ENCODE measurements around the gene CTNNA1. TPM values are rescaled to one million over a fixed set of nuclear protein-coding genes. Genes with fewer than 3 reads are reported as not detected.
A peak's percentile ranks its signal among the peaks of the same experiment; 100 is the strongest.

CTNNA1 gene
- total RNA-seq, 2 experiments from 2014 or later, result 58.1 to 69.7 TPM

- DNase-seq, result no peak
- no peak overlapping the region for H3K27ac Mint-ChIP-seq
- peaks cover 8% of the 10 kb centered on the region for H3K27me3 Mint-ChIP-seq
- H3K9me3 Mint-ChIP-seq, result peaks cover 12% of the 10 kb centered on the region
- H3K4me1 Mint-ChIP-seq, result no peaks in the 10 kb centered on the region
- H3K4me3 Mint-ChIP-seq, result no peak overlapping the region
- peaks cover 23% of the 10 kb centered on the region for H3K36me3 Mint-ChIP-seq
Observed at GRCh38 chr5:138890644-138891043, 137.4 kb downstream of the CTNNA1 start.

GRCh38 chr5:138895918-138896317 is 142.7 kb downstream of the CTNNA1 start:
- no peak overlapping the region for H3K27ac Mint-ChIP-seq
- H3K36me3 Mint-ChIP-seq, result peaks cover 7% of the 10 kb centered on the region
- no peak overlapping the region for H3K4me3 Mint-ChIP-seq
- DNase-seq, result no peak
- H3K9me3 Mint-ChIP-seq, result peaks cover 10% of the 10 kb centered on the region
- H3K4me1 Mint-ChIP-seq, result peaks cover 13% of the 10 kb centered on the region
- peaks cover 13% of the 10 kb centered on the region for H3K27me3 Mint-ChIP-seq

- peaks cover 13% of the 10 kb centered on the region for H3K4me1 Mint-ChIP-seq
- peaks cover 7% of the 10 kb centered on the region for H3K36me3 Mint-ChIP-seq
- peaks cover 6% of the 10 kb centered on the region for H3K9me3 Mint-ChIP-seq
- H3K27ac Mint-ChIP-seq, result no peak overlapping the region
- peaks cover 28% of the 10 kb centered on the region for H3K27me3 Mint-ChIP-seq
- no peak overlapping the region for H3K4me3 Mint-ChIP-seq
- DNase-seq, result no peak
Observed at GRCh38 chr5:138898299-138898698, 145.1 kb downstream of the CTNNA1 start.

- Mint-ChIP-seq H3K4me3 (no peak overlapping the region), H3K27ac (no peak overlapping the region), H3K9me3 (peaks cover 6% of the 10 kb centered on the region), H3K27me3 (peaks cover 30% of the 10 kb centered on the region), H3K4me1 (peaks cover 13% of the 10 kb centered on the region), H3K36me3 (peaks cover 7% of the 10 kb centered on the region)
- DNase-seq, result no peak
Observed at GRCh38 chr5:138898742-138899141, 145.5 kb downstream of the CTNNA1 start.

GRCh38 chr5:138900281-138900965 is 147.2 kb downstream of the CTNNA1 start:
- Mint-ChIP-seq H3K4me1 (peaks cover 13% of the 10 kb centered on the region), H3K27me3 (peaks cover 27% of the 10 kb centered on the region), H3K36me3 (peaks cover 5% of the 10 kb centered on the region), H3K27ac (no peak overlapping the region), H3K9me3 (peaks cover 6% of the 10 kb centered on the region), H3K4me3 (no peak overlapping the region)
- peak; percentile 1 for DNase-seq

GRCh38 chr5:138901716-138902115 is 148.5 kb downstream of the CTNNA1 start:
- Mint-ChIP-seq H3K27me3 (peaks cover 27% of the 10 kb centered on the region), H3K36me3 (peaks cover 5% of the 10 kb centered on the region), H3K27ac (no peak overlapping the region), H3K4me1 (peaks cover 13% of the 10 kb centered on the region), H3K9me3 (peaks cover 6% of the 10 kb centered on the region), H3K4me3 (no peak overlapping the region)
- DNase-seq, result no peak

GRCh38 chr5:138903130-138903775 is 150.0 kb downstream of the CTNNA1 start:
- Mint-ChIP-seq H3K27ac (no peak overlapping the region), H3K36me3 (peaks cover 5% of the 10 kb centered on the region), H3K4me1 (peaks cover 13% of the 10 kb centered on the region), H3K4me3 (no peak overlapping the region), H3K27me3 (peaks cover 27% of the 10 kb centered on the region), H3K9me3 (peaks cover 6% of the 10 kb centered on the region)
- DNase-seq, result no peak

- Mint-ChIP-seq H3K27me3 (peaks cover 18% of the 10 kb centered on the region), H3K36me3 (peaks cover 3% of the 10 kb centered on the region), H3K4me1 (peaks cover 3% of the 10 kb centered on the region), H3K4me3 (no peak overlapping the region), H3K9me3 (no peaks in the 10 kb centered on the region), H3K27ac (no peak overlapping the region)
- DNase-seq, result no peak
Observed at GRCh38 chr5:138905541-138905940, 152.3 kb downstream of the CTNNA1 start.

- Mint-ChIP-seq H3K9me3 (no peaks in the 10 kb centered on the region), H3K4me3 (no peak overlapping the region), H3K36me3 (no peaks in the 10 kb centered on the region), H3K27me3 (no peaks in the 10 kb centered on the region), H3K27ac (no peak overlapping the region), H3K4me1 (no peaks in the 10 kb centered on the region)
- DNase-seq, result no peak
Observed at GRCh38 chr5:138909734-138910133, 156.5 kb downstream of the CTNNA1 start.

- Mint-ChIP-seq H3K9me3 (no peaks in the 10 kb centered on the region), H3K36me3 (no peaks in the 10 kb centered on the region), H3K27me3 (no peaks in the 10 kb centered on the region), H3K4me3 (no peak overlapping the region), H3K27ac (no peak overlapping the region), H3K4me1 (no peaks in the 10 kb centered on the region)
- no peak for DNase-seq
Observed at GRCh38 chr5:138910546-138911185, 157.4 kb downstream of the CTNNA1 start.

- no peak for DNase-seq
- Mint-ChIP-seq H3K4me1 (no peaks in the 10 kb centered on the region), H3K36me3 (no peaks in the 10 kb centered on the region), H3K27me3 (no peaks in the 10 kb centered on the region), H3K4me3 (no peak overlapping the region), H3K27ac (no peak overlapping the region), H3K9me3 (no peaks in the 10 kb centered on the region)
Observed at GRCh38 chr5:138911441-138911840, 158.2 kb downstream of the CTNNA1 start.

GRCh38 chr5:138912093-138912492 is 158.9 kb downstream of the CTNNA1 start:
- no peak overlapping the region for H3K27ac Mint-ChIP-seq
- DNase-seq, result no peak
- H3K4me3 Mint-ChIP-seq, result no peak overlapping the region
- H3K4me1 Mint-ChIP-seq, result no peaks in the 10 kb centered on the region
- no peaks in the 10 kb centered on the region for H3K27me3 Mint-ChIP-seq
- no peaks in the 10 kb centered on the region for H3K36me3 Mint-ChIP-seq
- no peaks in the 10 kb centered on the region for H3K9me3 Mint-ChIP-seq

- H3K27ac Mint-ChIP-seq, result no peak overlapping the region
- no peak for DNase-seq
- H3K27me3 Mint-ChIP-seq, result no peaks in the 10 kb centered on the region
- no peaks in the 10 kb centered on the region for H3K9me3 Mint-ChIP-seq
- no peaks in the 10 kb centered on the region for H3K4me1 Mint-ChIP-seq
- no peak overlapping the region for H3K4me3 Mint-ChIP-seq
- no peaks in the 10 kb centered on the region for H3K36me3 Mint-ChIP-seq
Observed at GRCh38 chr5:138913773-138914172, 160.5 kb downstream of the CTNNA1 start.

- Mint-ChIP-seq H3K9me3 (no peaks in the 10 kb centered on the region), H3K4me1 (no peaks in the 10 kb centered on the region), H3K27ac (no peak overlapping the region), H3K4me3 (no peak overlapping the region), H3K27me3 (no peaks in the 10 kb centered on the region), H3K36me3 (no peaks in the 10 kb centered on the region)
- DNase-seq, result no peak
Observed at GRCh38 chr5:138914338-138914737, 161.1 kb downstream of the CTNNA1 start.

GRCh38 chr5:138918686-138919085 is 165.5 kb downstream of the CTNNA1 start:
- H3K4me1 Mint-ChIP-seq, result no peaks in the 10 kb centered on the region
- no peak for DNase-seq
- H3K27me3 Mint-ChIP-seq, result no peaks in the 10 kb centered on the region
- H3K36me3 Mint-ChIP-seq, result no peaks in the 10 kb centered on the region
- H3K9me3 Mint-ChIP-seq, result no peaks in the 10 kb centered on the region
- no peak overlapping the region for H3K27ac Mint-ChIP-seq
- no peak overlapping the region for H3K4me3 Mint-ChIP-seq

Measured in activated naive CD8-positive, alpha-beta T cell treated with anti-CD3 and anti-CD28 coated beads for 36 hours (primary cell).